Measurements from ENCODE around the gene AUTS2. TPM values are rescaled to one million over a fixed set of nuclear protein-coding genes. Genes with fewer than 3 reads are reported as not detected.
"Not testable (repeated sequence)": the region's sequence is repeated elsewhere in the genome, so short reads cannot be mapped to it uniquely, and the experiment has no call there.

Gene AUTS2
- total and polyA plus RNA-seq, 2 experiments from 2014 or later: 32.0 to 91.0 TPM

DNA sequence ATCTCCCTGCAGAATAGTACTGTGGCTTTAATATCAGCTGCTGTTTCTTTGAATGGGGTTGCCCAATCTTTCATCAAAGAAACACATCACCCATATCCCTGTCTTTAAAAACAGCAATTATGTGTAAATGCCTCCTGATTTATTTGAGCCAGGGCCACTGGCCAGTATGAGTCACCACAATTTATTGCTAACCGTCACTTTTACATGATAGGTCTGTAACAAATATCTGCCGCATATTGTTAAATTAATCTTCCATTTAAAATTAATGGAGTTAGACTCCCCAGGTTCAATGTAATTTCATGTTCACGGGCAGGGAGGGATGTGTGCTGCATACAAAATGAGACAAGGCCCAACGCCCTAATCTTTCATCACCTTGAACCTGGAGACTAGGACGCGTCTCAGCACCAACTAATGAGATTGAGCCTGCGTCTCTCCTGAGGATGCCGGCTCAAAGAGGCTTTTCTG is 673.4 kb downstream of the AUTS2 start:
- H3F3A ChIP-seq (replicated peaks; ENCODE audit: low read depth): no peaks in the 10 kb centered on the region
- H4K20me1 ChIP-seq (replicated peaks; ENCODE audit: insufficient read depth): no peaks in the 10 kb centered on the region
- no peak overlapping the region for H2AFZ ChIP-seq
- H3K27ac Mint-ChIP-seq: no peak overlapping the region
- H3K36me3 Mint-ChIP-seq (ENCODE audit: low read depth): no peaks in the 10 kb centered on the region
- no peaks in the 10 kb centered on the region for H3K79me2 ChIP-seq (replicated peaks; ENCODE audit: insufficient read depth)
- no peak overlapping the region for H3K4me3 ChIP-seq
- no peaks in the 10 kb centered on the region for H3K9me3 Mint-ChIP-seq
- H3K4me3 Mint-ChIP-seq: no peak overlapping the region
- H3K4me1 ChIP-seq (ENCODE audit: insufficient read depth): peaks cover 27% of the 10 kb centered on the region
- no peak for ATAC-seq
- H3K36me3 ChIP-seq (ENCODE audit: insufficient read depth): no peaks in the 10 kb centered on the region
- H3K9me2 ChIP-seq (ENCODE audit: insufficient read depth): no peaks in the 10 kb centered on the region
- H3K4me2 ChIP-seq: no peak overlapping the region
- TF ChIP-seq CREB1 (CRISPR knock-in tag; IDR thresholded peaks at IDR 0.05; ENCODE audit: low read depth): no peak
- no peak for TF ChIP-seq ZNF331 (CRISPR knock-in tag; IDR thresholded peaks at IDR 0.05; ENCODE audit: low read depth)
- TF ChIP-seq JUNB (IDR thresholded peaks at IDR 0.05; ENCODE audit: unreplicated experiment): no peak
- no peak for TF ChIP-seq STAT1 (IDR thresholded peaks at IDR 0.05; ENCODE audit: unreplicated experiment)
- no peak for DNase-seq (ENCODE audit: low spot score)
- no peak overlapping the region for H3K27ac ChIP-seq (ENCODE audit: low read depth)
- H3K27me3 Mint-ChIP-seq (ENCODE audit: insufficient read depth, low read depth, poor library complexity): peaks cover 4% of the 10 kb centered on the region
- H3K4me1 Mint-ChIP-seq: peaks cover 30% of the 10 kb centered on the region
- no peaks in the 10 kb centered on the region for H3K27me3 ChIP-seq (ENCODE audit: insufficient read depth)

- not testable (repeated sequence) for H3K27me3 ChIP-seq (ENCODE audit: insufficient read depth); H4K20me1 ChIP-seq (replicated peaks; ENCODE audit: insufficient read depth); H3K79me2 ChIP-seq (replicated peaks; ENCODE audit: insufficient read depth); H3K36me3 ChIP-seq (ENCODE audit: insufficient read depth); H3K4me3 ChIP-seq; H3F3A ChIP-seq (replicated peaks; ENCODE audit: low read depth); DNase-seq (ENCODE audit: low spot score); H3K4me1 ChIP-seq (ENCODE audit: insufficient read depth); H3K27ac Mint-ChIP-seq; H2AFZ ChIP-seq; H3K27ac ChIP-seq (ENCODE audit: low read depth); H3K4me3 Mint-ChIP-seq; H3K4me1 Mint-ChIP-seq; H3K9me2 ChIP-seq (ENCODE audit: insufficient read depth); H3K9me3 Mint-ChIP-seq; H3K4me2 ChIP-seq; H3K36me3 Mint-ChIP-seq (ENCODE audit: low read depth); H3K27me3 Mint-ChIP-seq (ENCODE audit: insufficient read depth, low read depth, poor library complexity); ATAC-seq
Observed at GRCh38 chr7:70275570-70275969, 677.3 kb downstream of the AUTS2 start.

DNA sequence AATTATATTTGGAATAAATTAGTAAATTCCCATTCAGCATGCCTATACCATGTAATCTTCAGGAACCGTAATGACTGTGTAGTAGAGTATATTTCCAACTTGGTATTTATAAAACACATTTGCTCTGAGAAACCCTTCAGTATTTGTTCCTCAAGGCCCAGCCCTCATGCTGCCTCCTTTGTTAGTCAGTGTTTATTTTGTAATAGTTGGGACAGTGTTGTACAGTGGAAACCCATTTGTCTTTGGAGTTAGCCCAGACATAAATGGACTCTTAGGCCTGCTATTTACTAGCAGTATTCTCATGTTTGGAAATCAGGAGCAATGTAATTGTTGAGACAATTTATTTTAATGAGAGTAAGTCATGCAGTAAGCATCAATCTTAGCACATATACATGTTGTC is 686.9 kb downstream of the AUTS2 start:
- no peaks in the 10 kb centered on the region for H3K9me2 ChIP-seq (ENCODE audit: insufficient read depth)
- no peaks in the 10 kb centered on the region for H3K4me1 ChIP-seq (ENCODE audit: insufficient read depth)
- ATAC-seq: no peak
- Mint-ChIP-seq H3K36me3 (ENCODE audit: low read depth) (no peaks in the 10 kb centered on the region), H3K27ac (no peak overlapping the region), H3K27me3 (ENCODE audit: insufficient read depth, low read depth, poor library complexity) (no peaks in the 10 kb centered on the region), H3K4me1 (peaks cover 4% of the 10 kb centered on the region; the same call in 2 of the 3 replicates), H3K4me3 (no peak overlapping the region), H3K9me3 (no peaks in the 10 kb centered on the region)
- H3K36me3 ChIP-seq (ENCODE audit: insufficient read depth): no peaks in the 10 kb centered on the region
- H3F3A ChIP-seq (replicated peaks; ENCODE audit: low read depth): no peaks in the 10 kb centered on the region
- no peak overlapping the region for H3K27ac ChIP-seq (ENCODE audit: low read depth)
- H2AFZ ChIP-seq: no peak overlapping the region
- TF ChIP-seq REST (IDR thresholded peaks at IDR 0.05; ENCODE audit: unreplicated experiment): no peak
- TF ChIP-seq CREB1 (CRISPR knock-in tag; IDR thresholded peaks at IDR 0.05; ENCODE audit: low read depth): no peak
- TF ChIP-seq JUNB (IDR thresholded peaks at IDR 0.05; ENCODE audit: unreplicated experiment): no peak
- no peak overlapping the region for H3K4me3 ChIP-seq
- no peak overlapping the region for H3K4me2 ChIP-seq
- no peak for DNase-seq (ENCODE audit: low spot score)
- H4K20me1 ChIP-seq (replicated peaks; ENCODE audit: insufficient read depth): no peaks in the 10 kb centered on the region
- H3K27me3 ChIP-seq (ENCODE audit: insufficient read depth): no peaks in the 10 kb centered on the region
- H3K79me2 ChIP-seq (replicated peaks; ENCODE audit: insufficient read depth): no peaks in the 10 kb centered on the region

Measured in GM23338 (cell line).